Endodermal cell (in vitro differentiated cells): ENCODE results near the gene SLC26A6. TPM values are rescaled to one million over a fixed set of nuclear protein-coding genes. Genes with fewer than 3 reads are reported as not detected.

ENCODE experiments used
- DNase-seq: peaks from one replicate; pipeline ENCODE4 v3.0.0-alpha.2; 2017
- H3K27ac ChIP-seq: 2 replicates; pipeline ENCODE4 v1.5.1; 2013; ENCODE audit warnings: mild to moderate bottlenecking, low read depth, low read length, moderate library complexity
- H3K27me3 ChIP-seq: 2 replicates; pipeline ENCODE4 v1.6.1; 2013; ENCODE audit warnings: mild to moderate bottlenecking, low read length, moderate library complexity; ENCODE audit not compliant: insufficient read depth, control insufficient read depth, poor library complexity, severe bottlenecking
- H3K36me3 ChIP-seq: 2 replicates; pipeline ENCODE4 v1.7.0; 2013; ENCODE audit warnings: mild to moderate bottlenecking, low read length, moderate library complexity; ENCODE audit not compliant: control insufficient read depth, insufficient read depth
- H3K4me1 ChIP-seq: one replicate; pipeline ENCODE4 v1.7.0; 2013; ENCODE audit warnings: low read length; ENCODE audit not compliant: control insufficient read depth, insufficient read depth
- H3K4me3 ChIP-seq: 2 replicates; pipeline ENCODE4 v1.5.1; 2013; ENCODE audit warnings: mild to moderate bottlenecking, low read length, moderate library complexity
- H3K9ac ChIP-seq: 2 replicates; pipeline ENCODE4 v1.6.1; 2013; ENCODE audit warnings: mild to moderate bottlenecking, low read length, moderate library complexity; ENCODE audit not compliant: poor library complexity, severe bottlenecking; ENCODE audit errors: extremely low read depth
- H3K9me3 ChIP-seq: 2 replicates; pipeline ENCODE4 v1.6.1; 2013; ENCODE audit warnings: mild to moderate bottlenecking, low read length, moderate library complexity; ENCODE audit not compliant: control insufficient read depth
- H3K27ac Mint-ChIP-seq: 2 replicates; pipeline ENCODE4 v1.8.0; 2020; ENCODE audit warnings: mixed read lengths
- H3K27me3 Mint-ChIP-seq: 2 replicates; pipeline ENCODE4 v1.8.0; 2021; ENCODE audit warnings: mild to moderate bottlenecking, mixed read lengths; ENCODE audit not compliant: insufficient read depth
- H3K36me3 Mint-ChIP-seq: 2 replicates; pipeline ENCODE4 v1.8.0; 2020; ENCODE audit warnings: low read depth, mixed read lengths
- H3K4me1 Mint-ChIP-seq: 2 replicates; pipeline ENCODE4 v1.8.0; 2020; ENCODE audit warnings: mixed read lengths
- H3K4me3 Mint-ChIP-seq: 2 replicates; pipeline ENCODE4 v1.8.0; 2020; ENCODE audit warnings: mild to moderate bottlenecking, moderate library complexity, mixed read lengths
- H3K9me3 Mint-ChIP-seq: 2 replicates; pipeline ENCODE4 v1.8.0; 2020; ENCODE audit warnings: mild to moderate bottlenecking, mixed read lengths
- CTCF ChIP-seq: fragments of 200-600 bp; sonication (generic); conservative IDR thresholded peaks from 2 replicates; pipeline ENCODE4 v1.5.0; 2021; ENCODE audit warnings: antibody characterized with exemption, mild to moderate bottlenecking
- WGBS, 2 experiments: methylation state at CpG; one replicate each; pipeline versions ENCODE4 v1.1.5 to v1.1.7; 2013; ENCODE audit warnings: missing lambda C conversion rate in 2 of 2, mixed read lengths in 1 of 2; ENCODE audit not compliant: insufficient coverage in 1 of 2, insufficient read length in 1 of 2; 5-methylcytosine and 5-hydroxymethylcytosine counted together
- total RNA-seq, 2 donors: library from RNA; stranded (reverse); fragmentation: NEBNext Ultra II Directional in 1 of 2; extraction: Animal tissue kit (Norgen Biotek cat#: 25700) in 1 of 2; gene quantifications; 2 replicates in 1 of 2; 3 replicates in 1 of 2; pipeline ENCODE4 v1.2.1, GENCODE V29; 2021

The SLC26A6 gene
- total RNA-seq, 2 donors from 2014 or later, result 65.1 to 75.6 TPM

- Histone ChIP-seq H3K27ac (no peak overlapping the region), H3K9ac (no peak overlapping the region), H3K9me3 (no peaks in the 10 kb centered on the region), H3K4me1 (no peaks in the 10 kb centered on the region), H3K27me3 (no peaks in the 10 kb centered on the region), H3K36me3 (no peaks in the 10 kb centered on the region), H3K4me3 (no peak overlapping the region)
- H3K27me3 Mint-ChIP-seq, result no peaks in the 10 kb centered on the region
- TF ChIP-seq CTCF, result no peak
- no peak for DNase-seq
- H3K36me3 Mint-ChIP-seq, result no peaks in the 10 kb centered on the region
- H3K27ac Mint-ChIP-seq, result no peak overlapping the region
- WGBS, 2 experiments, result 89 to 90% methylated on average over 8 of the region's 8 CpGs
- H3K4me3 Mint-ChIP-seq, result no peak overlapping the region
- H3K9me3 Mint-ChIP-seq, result no peaks in the 10 kb centered on the region
- H3K4me1 Mint-ChIP-seq, result no peaks in the 10 kb centered on the region
These were observed 49.9 kb downstream of the SLC26A6 start for GRCh38 chr3:48585411-48585810.

GRCh38 chr3:48584836-48585235, 50.4 kb downstream of the SLC26A6 start:
- no peak for DNase-seq
- Mint-ChIP-seq H3K27ac (no peak overlapping the region), H3K4me1 (no peaks in the 10 kb centered on the region), H3K36me3 (no peaks in the 10 kb centered on the region), H3K27me3 (no peaks in the 10 kb centered on the region), H3K4me3 (no peak overlapping the region), H3K9me3 (no peaks in the 10 kb centered on the region)
- no peak overlapping the region for H3K27ac ChIP-seq
- no peaks in the 10 kb centered on the region for H3K27me3 ChIP-seq
- no peaks in the 10 kb centered on the region for H3K4me1 ChIP-seq
- no peak overlapping the region for H3K9ac ChIP-seq
- no peak for TF ChIP-seq CTCF
- no peak overlapping the region for H3K4me3 ChIP-seq
- H3K9me3 ChIP-seq, result no peaks in the 10 kb centered on the region
- WGBS, 2 experiments, result 94 to 100% methylated on average over 1 to 9 of the region's 9 CpGs
- no peaks in the 10 kb centered on the region for H3K36me3 ChIP-seq

- H3K9me3 ChIP-seq, result no peaks in the 10 kb centered on the region
- Mint-ChIP-seq H3K9me3 (no peaks in the 10 kb centered on the region), H3K4me3 (no peak overlapping the region), H3K36me3 (peaks cover 3% of the 10 kb centered on the region), H3K27me3 (no peaks in the 10 kb centered on the region), H3K27ac (no peak overlapping the region), H3K4me1 (no peaks in the 10 kb centered on the region)
- H3K36me3 ChIP-seq, result no peaks in the 10 kb centered on the region
- DNase-seq, result no peak
- 90 to 93% methylated on average over 6 to 14 of the region's 14 CpGs for WGBS, 2 experiments
- H3K27ac ChIP-seq, result no peak overlapping the region
- TF ChIP-seq CTCF, result no peak
- no peaks in the 10 kb centered on the region for H3K27me3 ChIP-seq
- H3K4me3 ChIP-seq, result no peak overlapping the region
- no peaks in the 10 kb centered on the region for H3K4me1 ChIP-seq
- H3K9ac ChIP-seq, result no peak overlapping the region
These were observed 53.4 kb downstream of the SLC26A6 start for GRCh38 chr3:48581621-48582481.
